GM12878 (cell line): ENCODE measurements around the gene CNTNAP5. TPM values are rescaled to one million over a fixed set of nuclear protein-coding genes. Genes with fewer than 3 reads are reported as not detected.

Source experiments
- ATAC-seq: fragments of 200-7000 bp; cut with Tn5 transposase; 3 replicates; pipeline ENCODE4 v1.9.1; 2020; ENCODE audit warnings: mild to moderate bottlenecking, moderate library complexity
- BruUV-seq: library from RNA; stranded (reverse); fragments of 400-500 nt; replicated peaks from 2 replicates; lab custom pipeline; 2021; lab: Mats Ljungman, UMichigan
- CTCF ChIA-PET: fragments of 300-600 bp; sonication (Branson Sonifier 250); formaldehyde crosslinking; extraction: SDS; loops from one replicate; lab custom pipeline; 2021; ENCODE audit warnings: inconsistent platforms; lab: Yijun Ruan, JAX
- POLR2A ChIA-PET: fragments of 350-600 bp; formaldehyde crosslinking; extraction: SDS; loops from one replicate; lab custom pipeline; 2021; ENCODE audit warnings: inconsistent platforms; lab: Charles Lee
- RAD21 ChIA-PET: fragments of 300-600 bp; sonication (Branson Sonifier 250); formaldehyde crosslinking; loops from one replicate; lab custom pipeline; 2023; ENCODE audit warnings: antibody characterized with exemption; ENCODE audit not compliant: unreplicated experiment; lab: Charles Lee
- SMC1A ChIA-PET: fragments of 300-600 bp; sonication (Branson Sonifier 250); formaldehyde crosslinking; loops from one replicate; lab custom pipeline; 2023; ENCODE audit not compliant: unreplicated experiment, uncharacterized antibody; lab: Charles Lee
- DNase-seq: peaks from one replicate; pipeline ENCODE4 v3.0.0-alpha.2; 2011; ENCODE audit warnings: low read depth, low spot score
- FAIRE-seq: peaks from 3 replicates; lab custom pipeline; 2011; peaks lifted over from hg19 to GRCh38; lab: Jason Lieb, UNC
- H2AFZ ChIP-seq: 2 replicates; pipeline ENCODE4 v1.6.0; 2011; ENCODE audit warnings: low read depth, low read length, control low read depth; ENCODE audit not compliant: control insufficient read depth
- H3K27ac ChIP-seq: 2 replicates; pipeline ENCODE4 v1.5.1; 2011; ENCODE audit warnings: control low read depth; ENCODE audit not compliant: control insufficient read depth, insufficient read depth
- H3K27me3 ChIP-seq, 2 experiments: replicated peaks in 1 of 2; 2 replicates each; pipeline versions ENCODE4 v1.6.0 to v1.6.1; 2011; ENCODE audit warnings: low read length in 1 of 2; ENCODE audit not compliant: control insufficient read depth in 2 of 2, insufficient read depth in 2 of 2
- H3K36me3 ChIP-seq, 2 experiments: 2 replicates each; pipeline ENCODE4 v1.5.1; 2011; ENCODE audit warnings: low read length in 1 of 2; ENCODE audit not compliant: control insufficient read depth in 2 of 2, insufficient read depth in 2 of 2
- H3K4me1 ChIP-seq: 2 replicates; pipeline ENCODE4 v1.6.1; 2011; ENCODE audit warnings: mild to moderate bottlenecking, low read length, moderate library complexity, mixed read lengths; ENCODE audit not compliant: control insufficient read depth, insufficient read depth
- H3K4me2 ChIP-seq: 2 replicates; pipeline ENCODE4 v1.6.0; 2011; ENCODE audit warnings: control low read depth; ENCODE audit not compliant: control insufficient read depth, insufficient read depth
- H3K4me3 ChIP-seq: fragments of 200-600 bp; sonication (generic); 2 replicates; pipeline ENCODE4 v1.5.1; 2016
- H3K79me2 ChIP-seq: 2 replicates; pipeline ENCODE4 v1.6.0; 2011; ENCODE audit warnings: low read length; ENCODE audit not compliant: control insufficient read depth, insufficient read depth
- H3K9ac ChIP-seq: 2 replicates; pipeline ENCODE4 v1.8.0; 2011; ENCODE audit warnings: low read length, control low read depth, mixed read lengths; ENCODE audit not compliant: control insufficient read depth, insufficient read depth
- H3K9me3 ChIP-seq: replicated peaks from 3 replicates; pipeline ENCODE4 v1.5.1; 2011; ENCODE audit warnings: mild to moderate bottlenecking, low read length; ENCODE audit not compliant: control insufficient read depth, insufficient read depth
- H4K20me1 ChIP-seq: 2 replicates; pipeline ENCODE4 v1.6.0; 2011; ENCODE audit not compliant: control insufficient read depth, insufficient read depth
- BCL11A ChIP-seq: IDR thresholded peaks from 2 replicates; pipeline ENCODE4 v1.6.1; 2011; ENCODE audit warnings: low read depth, low read length
- CREB1 ChIP-seq: IDR thresholded peaks from 2 replicates; pipeline ENCODE4 v1.6.1; 2012; ENCODE audit warnings: low read depth, mild to moderate bottlenecking, inconsistent platforms
- IRF4 ChIP-seq: IDR thresholded peaks from 2 replicates; pipeline ENCODE4 v1.6.1; 2011; ENCODE audit warnings: low read depth, low read length
- PRDM15 ChIP-seq: fragments of 450-650 bp; formaldehyde crosslinking; IDR thresholded peaks from 2 replicates; pipeline ENCODE4 v1.4.0; 2020; ENCODE audit warnings: mild to moderate bottlenecking, moderate library complexity
- RAD21 ChIP-seq: IDR thresholded peaks from 2 replicates; pipeline ENCODE4 v1.6.1; 2011; ENCODE audit warnings: mild to moderate bottlenecking, low read depth, low read length, moderate library complexity; ENCODE audit not compliant: insufficient read depth
- WGBS: methylation state at CpG from one replicate; pipeline ENCODE4 v1.1.6; 2016; ENCODE audit warnings: low lambda C conversion rate; ENCODE audit not compliant: insufficient replicate concordance, insufficient coverage; ENCODE audit errors: missing lambda C conversion rate; 5-methylcytosine and 5-hydroxymethylcytosine counted together
- in situ Hi-C: fragments of 300-500 bp; cut with MboI; formaldehyde crosslinking; loops from 9 replicates; pipeline ENCODE4 v1.14.3; 2018; ENCODE audit warnings: mixed read lengths
- intact Hi-C: fragments of 100-400 bp; cut with micrococcal nuclease; formaldehyde crosslinking; loops from one replicate; pipeline ENCODE4 v1.14.2; 2022; ENCODE audit not compliant: unreplicated experiment
- polyA plus RNA-seq, 11 experiments: library from polyadenylated mRNA; depleted of rRNA in 4 of 11; unstranded in 6 of 11; stranded (reverse) in 5 of 11; fragments of >200 nt; fragmentation: Nextera tagmentation in 4 of 11; fragmentation: Illumina TruSeq in 1 of 11; extraction: Ambion mirVana in 4 of 11; extraction: Trizol in 1 of 11; gene quantifications; 1 replicate in 1 of 11; 2 replicates in 10 of 11; pipeline versions ENCODE4 v1.2.1 to v1.2.3, GENCODE V29; 2011 to 2016; ENCODE audit warnings: inconsistent platforms in 2 of 11, missing spikeins in 2 of 11, low read depth in 1 of 11
- total RNA-seq, 4 experiments: library from RNA; depleted of rRNA in 3 of 4; stranded (reverse); fragments of >200 nt in 3 of 4; fragmentation: Illumina TruSeq in 1 of 4; extraction: Trizol in 1 of 4; gene quantifications; 2 replicates each; pipeline versions ENCODE4 v1.2.1 to v1.2.3, GENCODE V29; 2013 to 2021

The CNTNAP5 gene
- total and polyA plus RNA-seq, 10 of the 15 experiments (the other 5 are each of a cell fraction or from before 2014, with no cell fraction given) = not detected

GRCh38 chr2:124049136-124049535 lies 24.0 kb downstream of the CNTNAP5 start:
- H3K9me3 ChIP-seq = no peaks in the 10 kb centered on the region
- H3K36me3 ChIP-seq = no peaks in the 10 kb centered on the region
- no peak overlapping the region for H3K4me2 ChIP-seq
- in situ Hi-C loops (no loop called here), intact Hi-C loops (no loop called here)
- ChIA-PET SMC1A (no interaction called here), CTCF (no interaction called here), RAD21 (no interaction called here), POLR2A (no interaction called here)
- H2AFZ ChIP-seq = no peak overlapping the region
- no peaks in the 10 kb centered on the region for H3K4me1 ChIP-seq
- H4K20me1 ChIP-seq = no peaks in the 10 kb centered on the region
- ATAC-seq (no peak), DNase-seq (no peak), FAIRE-seq (no peak)
- no peaks in the 10 kb centered on the region for H3K79me2 ChIP-seq
- no peak overlapping the region for H3K9ac ChIP-seq
- no peaks in the 10 kb centered on the region for H3K27me3 ChIP-seq
- WGBS = 43% methylated on average over 4 of the region's 4 CpGs
- H3K27ac ChIP-seq = no peak overlapping the region
- no peak overlapping the region for H3K4me3 ChIP-seq
- no peak for TF ChIP-seq IRF4
- TF ChIP-seq RAD21 = no peak
- TF ChIP-seq CREB1 = no peak
- TF ChIP-seq BCL11A = no peak
- no peak for TF ChIP-seq PRDM15 (CRISPR knock-in tag)
- no TSS peak for BruUV-seq
